Epithelial cell of proximal tubule (primary cell): Measurements from ENCODE around the gene C1orf74. TPM values are rescaled to one million over a fixed set of nuclear protein-coding genes. Genes with fewer than 3 reads are reported as not detected.

Experiments
- DNase-seq: peaks from one replicate; pipeline ENCODE4 v3.0.0-alpha.2; 2011; ENCODE audit warnings: low read depth
- H3K4me3 ChIP-seq: 2 replicates; pipeline ENCODE4 v1.5.1; 2011; ENCODE audit warnings: low read depth, mild to moderate bottlenecking, low read length
- total RNA-seq: library from RNA; depleted of rRNA; stranded (reverse); fragments of >200 nt; gene quantifications from 2 replicates; pipeline ENCODE4 v1.2.3, GENCODE V29; 2015
- TF ChIP-seq, protein P1 (sequence below): conservative IDR thresholded peaks from 2 replicates; pipeline ENCODE4 v1.5.1; 2012; ENCODE audit warnings: low read depth, mild to moderate bottlenecking, low read length

Gene C1orf74
- total RNA-seq, 1 donor from 2014 or later, result 4.4 TPM

DNA sequence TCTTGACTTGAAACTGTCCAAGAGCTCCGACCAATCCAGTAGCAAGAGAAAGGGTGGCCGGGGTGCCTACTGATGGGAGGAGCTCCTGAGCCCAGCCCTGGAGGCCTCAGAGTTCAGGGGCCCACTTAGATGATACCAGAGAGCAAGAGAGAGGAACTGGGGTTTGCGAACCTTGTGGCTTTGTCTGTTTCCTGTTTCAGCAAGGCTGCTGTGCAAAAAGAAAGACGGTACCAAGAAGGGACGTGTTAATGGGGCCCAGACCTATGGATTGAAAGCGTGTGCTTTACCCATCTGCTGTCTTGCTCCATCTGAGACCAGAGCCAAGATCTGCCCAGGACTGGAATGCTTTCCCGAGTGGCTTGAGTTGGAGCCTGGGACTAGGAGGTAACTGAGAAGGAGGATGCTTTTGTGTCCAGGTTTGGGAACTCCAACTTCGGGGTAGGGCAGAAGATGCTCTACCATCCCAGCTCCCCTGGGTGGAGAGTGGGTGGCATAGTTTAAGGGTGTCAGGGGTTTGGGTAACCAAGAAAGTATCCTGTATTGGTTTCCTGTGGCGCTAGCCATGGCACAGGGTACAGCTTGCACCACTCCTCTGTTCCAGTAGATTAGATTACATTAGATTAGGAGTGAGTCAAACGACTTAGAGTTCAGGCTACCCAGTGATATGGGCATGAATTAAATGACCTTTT is 28.3 kb downstream of the C1orf74 start, which contains the start of gene TRAF3IP3:
Gene TRAF3IP3, plus strand, starts transcription at position 128 of the 689 bp plus-strand sequence. CDS start 3,987 bp downstream, outside the sequence.
- TF ChIP-seq, protein P1, sequence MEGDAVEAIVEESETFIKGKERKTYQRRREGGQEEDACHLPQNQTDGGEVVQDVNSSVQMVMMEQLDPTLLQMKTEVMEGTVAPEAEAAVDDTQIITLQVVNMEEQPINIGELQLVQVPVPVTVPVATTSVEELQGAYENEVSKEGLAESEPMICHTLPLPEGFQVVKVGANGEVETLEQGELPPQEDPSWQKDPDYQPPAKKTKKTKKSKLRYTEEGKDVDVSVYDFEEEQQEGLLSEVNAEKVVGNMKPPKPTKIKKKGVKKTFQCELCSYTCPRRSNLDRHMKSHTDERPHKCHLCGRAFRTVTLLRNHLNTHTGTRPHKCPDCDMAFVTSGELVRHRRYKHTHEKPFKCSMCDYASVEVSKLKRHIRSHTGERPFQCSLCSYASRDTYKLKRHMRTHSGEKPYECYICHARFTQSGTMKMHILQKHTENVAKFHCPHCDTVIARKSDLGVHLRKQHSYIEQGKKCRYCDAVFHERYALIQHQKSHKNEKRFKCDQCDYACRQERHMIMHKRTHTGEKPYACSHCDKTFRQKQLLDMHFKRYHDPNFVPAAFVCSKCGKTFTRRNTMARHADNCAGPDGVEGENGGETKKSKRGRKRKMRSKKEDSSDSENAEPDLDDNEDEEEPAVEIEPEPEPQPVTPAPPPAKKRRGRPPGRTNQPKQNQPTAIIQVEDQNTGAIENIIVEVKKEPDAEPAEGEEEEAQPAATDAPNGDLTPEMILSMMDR, result no peak
- no peak within 1 kb of the TSS for H3K4me3 ChIP-seq
- DNase-seq, result no peak

DNA sequence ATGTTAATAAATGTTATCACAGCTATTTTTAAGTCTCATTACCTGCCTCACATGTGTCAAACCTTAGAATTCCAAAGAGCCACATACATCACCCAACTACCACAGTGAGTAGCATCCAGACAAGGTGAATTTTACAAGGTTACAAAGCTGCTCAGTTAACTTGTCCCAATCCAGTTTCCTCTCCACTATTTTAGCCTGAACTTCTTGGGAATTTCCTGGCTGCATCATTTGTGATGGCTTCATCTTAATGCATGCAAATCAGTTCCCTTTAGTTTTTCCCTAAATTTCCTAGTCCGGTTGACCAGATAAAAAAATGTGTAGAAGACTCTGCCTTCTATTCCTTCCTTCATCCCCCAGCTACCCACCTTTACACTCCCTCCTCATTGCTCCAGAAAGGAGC is 29.1 kb downstream of the C1orf74 start:
- TF ChIP-seq, protein P1, result no peak
- no peak for DNase-seq
- H3K4me3 ChIP-seq, result no peak overlapping the region

DNA sequence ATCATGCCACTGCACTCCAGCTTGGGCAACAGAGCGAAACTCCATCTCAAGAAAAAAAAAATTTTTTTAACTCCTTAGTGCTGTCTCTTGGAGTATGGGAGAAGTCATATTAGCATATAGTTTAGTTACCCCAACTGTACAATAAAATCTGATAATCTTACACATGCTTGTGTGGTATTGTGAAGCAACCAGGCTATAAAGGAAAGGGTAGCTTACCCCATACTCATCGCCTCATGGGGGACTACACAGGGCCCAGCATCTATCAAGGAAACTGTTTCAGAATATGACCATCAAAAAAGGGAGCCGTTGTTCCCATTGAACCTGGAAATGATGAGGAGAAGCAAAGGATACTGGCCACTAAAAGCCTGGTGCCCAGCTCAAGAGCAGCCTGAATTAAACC is 31.5 kb downstream of the C1orf74 start:
- no peak overlapping the region for H3K4me3 ChIP-seq
- no peak for DNase-seq
- TF ChIP-seq, protein P1, result no peak

DNA sequence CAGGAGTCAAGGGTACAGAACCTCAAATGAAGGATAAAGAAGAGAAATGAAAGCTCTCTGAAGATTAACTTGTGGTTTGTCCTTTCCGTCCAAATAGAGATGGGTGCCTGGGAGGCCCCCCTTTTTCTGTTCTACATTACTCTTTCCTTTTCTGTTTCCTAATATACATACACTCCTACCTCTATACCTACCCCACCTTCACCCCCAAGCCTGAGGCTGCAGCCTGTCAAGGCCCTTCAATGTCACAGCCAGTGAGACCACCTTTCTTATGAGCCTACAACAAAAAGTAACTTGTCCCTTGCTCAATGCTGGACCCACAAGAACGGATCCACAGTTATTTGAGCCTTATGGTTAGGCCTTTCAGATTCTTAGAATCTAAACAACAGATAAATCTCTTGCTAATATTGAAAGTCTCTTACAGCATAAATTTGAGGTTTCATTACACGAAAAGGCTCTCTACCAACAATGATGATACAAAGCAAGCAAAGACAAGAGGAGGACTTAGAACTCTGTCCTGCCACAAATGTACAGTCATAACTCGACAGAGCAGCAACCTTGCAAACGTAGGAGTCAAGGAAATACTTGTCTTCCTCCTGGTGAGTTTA is 32.6 kb downstream of the C1orf74 start:
- TF ChIP-seq, protein P1, result no peak
- no peak for DNase-seq
- no peak overlapping the region for H3K4me3 ChIP-seq

DNA sequence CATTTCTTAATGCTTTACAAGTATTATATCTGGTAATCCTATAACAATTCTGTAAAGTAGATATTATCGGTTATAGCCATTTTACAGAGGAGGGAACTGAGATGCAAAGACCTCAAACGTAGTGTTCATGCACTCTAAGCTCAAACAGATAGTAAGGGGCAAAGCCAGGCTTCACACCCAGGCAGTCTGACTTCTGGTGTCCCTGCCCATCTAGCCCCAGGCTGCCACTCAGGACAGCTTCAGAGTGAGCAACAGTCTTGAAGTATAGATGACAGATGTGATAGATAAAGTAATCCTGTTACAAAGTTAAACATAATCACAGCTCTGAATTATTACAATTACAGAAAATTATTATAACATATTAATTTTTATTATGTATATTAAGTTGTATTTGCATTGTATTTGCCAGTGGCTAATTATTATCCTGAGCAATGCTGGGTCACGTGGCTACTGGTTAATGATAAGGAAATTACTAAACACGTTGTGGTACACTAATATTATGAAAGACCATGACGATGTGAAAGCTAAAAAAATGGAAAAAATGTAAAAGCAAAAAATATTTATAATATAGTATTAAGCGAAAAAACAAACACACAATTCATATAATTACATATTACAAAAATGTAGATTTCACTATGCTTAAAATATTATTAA is 34.6 kb downstream of the C1orf74 start:
- DNase-seq, result no peak
- TF ChIP-seq, protein P1, result no peak
- H3K4me3 ChIP-seq, result no peak overlapping the region

DNA sequence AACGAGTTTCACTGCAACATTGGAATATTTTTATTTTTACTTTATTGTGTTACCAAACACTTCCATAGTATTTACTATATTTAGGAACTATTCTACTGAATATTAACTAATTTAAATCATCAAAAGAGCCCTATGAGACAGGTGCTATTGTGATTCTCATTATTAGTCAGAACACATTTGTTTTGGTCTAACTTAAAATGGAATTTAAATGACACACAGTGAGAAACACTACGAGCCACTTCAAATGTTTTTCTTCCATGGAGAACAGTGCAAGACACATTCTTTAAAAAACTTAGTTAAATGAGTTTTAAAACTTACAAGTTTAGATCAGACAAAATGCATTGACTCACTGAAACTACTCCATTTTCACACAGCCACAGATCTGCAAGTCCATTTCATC is 35.2 kb downstream of the C1orf74 start:
- no peak for DNase-seq
- no peak overlapping the region for H3K4me3 ChIP-seq
- TF ChIP-seq, protein P1, result no peak
